ENCODE measurements around the gene MON1A. TPM values are rescaled to one million over a fixed set of nuclear protein-coding genes. Genes with fewer than 3 reads are reported as not detected.
"Not testable (repeated sequence)": the region's sequence is repeated elsewhere in the genome, so short reads cannot be mapped to it uniquely, and the experiment has no call there.

MON1A gene
- total RNA-seq, result 14.7 and 19.8 TPM in 2 replicates
- 13.7 TPM for polyA plus RNA-seq (2012)

- DNase-seq (ENCODE audit: low read depth), result peak; percentile 95
Observed at GRCh38 chr3:49929291-49930167, at the start of gene MON1A. MON1A (minus strand) TSS chr3:49929811; CDS start chr3:49913346, 16,465 bp downstream.

- no peak for DNase-seq (ENCODE audit: low read depth)
Observed at GRCh38 chr3:49976942-49977341, 47.3 kb upstream of the MON1A start.

- no peak for DNase-seq (ENCODE audit: low read depth)
Observed at GRCh38 chr3:49972656-49973055, 43.0 kb upstream of the MON1A start.

GRCh38 chr3:49968346-49968745 lies 38.7 kb upstream of the MON1A start:
- DNase-seq (ENCODE audit: low read depth), result no peak

- no peak for DNase-seq (ENCODE audit: low read depth)
Observed at GRCh38 chr3:49967291-49967690, 37.7 kb upstream of the MON1A start.

- DNase-seq (ENCODE audit: low read depth), result no peak
Observed at GRCh38 chr3:49966233-49966942, 36.8 kb upstream of the MON1A start.

GRCh38 chr3:49955636-49956035 lies 26.0 kb upstream of the MON1A start:
- no peak for DNase-seq (ENCODE audit: low read depth)

GRCh38 chr3:49952924-49953323 lies 23.3 kb upstream of the MON1A start:
- DNase-seq (ENCODE audit: low read depth), result no peak

- no peak for DNase-seq (ENCODE audit: low read depth)
Observed at GRCh38 chr3:49942651-49943050, 13.0 kb upstream of the MON1A start.

GRCh38 chr3:49940667-49941249 lies 11.1 kb upstream of the MON1A start:
- DNase-seq (ENCODE audit: low read depth), result no peak

- DNase-seq (ENCODE audit: low read depth), result peak; percentile 99
Observed at GRCh38 chr3:49939858-49940666, 10.5 kb upstream of the MON1A start, which contains the start of gene RBM6. RBM6 (plus strand) TSS chr3:49940150; CDS start chr3:49962642, 22,492 bp downstream.

GRCh38 chr3:49937090-49937489 lies 7.5 kb upstream of the MON1A start:
- no peak for DNase-seq (ENCODE audit: low read depth)

GRCh38 chr3:49932281-49932680 lies 2.7 kb upstream of the MON1A start:
- not testable (repeated sequence) for DNase-seq (ENCODE audit: low read depth)

- peak; percentile 38 for DNase-seq (ENCODE audit: low read depth)
Observed at GRCh38 chr3:49930922-49931321, 1.3 kb upstream of the MON1A start.

- no peak for DNase-seq (ENCODE audit: low read depth)
Observed at GRCh38 chr3:49930168-49930690, 618 bp upstream of the MON1A start.

GRCh38 chr3:49928481-49929017 lies 1.1 kb downstream of the MON1A start:
- DNase-seq (ENCODE audit: low read depth), result no peak

- no peak for DNase-seq (ENCODE audit: low read depth)
Observed at GRCh38 chr3:49927798-49928197, 1.8 kb downstream of the MON1A start.

- DNase-seq (ENCODE audit: low read depth), result no peak
Observed at GRCh38 chr3:49926117-49926728, 3.4 kb downstream of the MON1A start.

- DNase-seq (ENCODE audit: low read depth), result no peak
Observed at GRCh38 chr3:49925485-49925884, 4.1 kb downstream of the MON1A start.

GRCh38 chr3:49924683-49925082 lies 4.9 kb downstream of the MON1A start:
- DNase-seq (ENCODE audit: low read depth), result peak; percentile 58
